HG02840 (cell line): ENCODE measurements around the gene YJEFN3.

Source experiments
- ATAC-seq: cut with Tn5 transposase; IDR thresholded peaks from one replicate; pipeline ENCODE4 v1.9.1; 2021; ENCODE audit warnings: mild to moderate bottlenecking, moderate library complexity, moderate number of reproducible peaks; ENCODE audit not compliant: unreplicated experiment, low FRiP score

Gene YJEFN3

DNA sequence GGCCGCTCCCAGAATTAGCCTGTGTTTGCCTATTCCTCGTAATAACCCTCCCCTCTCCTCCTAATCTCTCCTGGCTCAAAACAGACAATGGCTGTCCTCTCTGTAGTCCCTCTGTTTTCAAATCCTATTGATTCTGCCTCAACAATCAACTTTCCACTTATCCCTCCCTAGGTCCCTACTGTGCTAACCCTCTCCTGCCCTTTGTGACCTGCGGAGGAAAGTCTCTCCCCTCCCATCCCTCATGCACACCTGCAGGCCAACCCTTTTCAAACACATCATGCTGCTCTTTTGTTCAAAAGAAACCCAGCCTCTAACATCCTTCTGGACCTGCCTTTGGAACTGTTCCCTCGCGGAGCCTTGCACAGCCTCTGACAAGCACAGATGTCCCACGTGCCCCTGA lies 46.7 kb downstream of the YJEFN3 start:
- ATAC-seq, result no peak

DNA sequence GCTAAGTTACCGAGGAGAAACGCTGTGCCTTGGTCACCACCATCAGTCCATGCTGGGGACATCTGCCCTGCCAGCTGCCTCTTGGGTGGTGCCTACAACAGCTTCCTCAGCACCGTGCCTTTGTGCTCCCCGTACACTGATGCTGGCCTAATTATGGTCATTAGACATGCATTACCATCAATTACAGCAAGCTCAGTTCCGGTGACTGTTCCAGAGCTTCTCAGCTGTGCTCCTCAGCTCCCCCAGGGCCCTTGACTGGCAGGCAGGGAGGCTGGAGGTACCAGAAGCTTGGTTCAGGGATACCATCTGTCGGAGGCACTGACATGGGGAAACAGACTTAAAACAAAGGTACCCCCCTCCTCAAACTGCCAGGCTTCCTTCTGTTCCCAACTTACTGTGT lies 49.5 kb downstream of the YJEFN3 start:
- no peak for ATAC-seq

DNA sequence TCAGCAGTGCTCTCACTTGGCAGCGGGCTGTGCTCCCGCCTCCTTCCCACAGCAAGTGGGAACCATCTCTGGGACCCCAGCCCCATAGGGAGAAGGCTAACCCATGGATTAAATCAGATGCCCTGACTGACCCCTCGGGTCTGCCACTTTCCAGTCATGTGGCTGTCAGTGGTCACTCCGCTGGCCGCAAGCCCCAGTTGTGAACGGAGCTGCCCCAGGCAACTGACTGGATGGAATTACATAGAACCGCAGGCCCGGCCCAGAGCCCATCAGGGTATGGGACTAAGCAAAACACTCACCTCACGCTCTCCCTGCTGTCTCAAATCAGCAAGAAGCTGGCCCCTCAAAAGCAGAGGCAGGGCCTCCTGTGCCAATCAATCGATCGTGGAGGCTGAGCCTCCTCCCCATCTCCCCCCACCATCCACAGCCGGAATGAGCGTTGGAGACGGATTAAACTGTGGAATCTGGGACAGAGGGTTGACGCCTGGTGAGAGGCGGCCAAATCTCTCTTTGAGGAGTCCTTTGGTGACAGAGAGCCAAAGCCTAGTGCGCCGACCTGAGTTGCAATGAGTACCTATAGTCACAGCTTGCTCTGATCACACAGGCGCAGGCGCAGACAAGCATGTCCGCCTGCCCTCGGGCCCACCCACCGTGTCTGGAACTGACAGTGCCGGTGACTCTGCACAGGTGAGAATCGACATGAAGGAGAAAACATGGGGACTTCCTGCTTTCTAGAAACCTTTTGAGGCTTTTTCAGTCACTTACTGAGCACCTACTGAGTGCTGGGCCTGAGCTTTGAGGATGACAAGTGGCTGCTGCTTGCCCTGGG lies 51.0 kb downstream of the YJEFN3 start:
- no peak for ATAC-seq

DNA sequence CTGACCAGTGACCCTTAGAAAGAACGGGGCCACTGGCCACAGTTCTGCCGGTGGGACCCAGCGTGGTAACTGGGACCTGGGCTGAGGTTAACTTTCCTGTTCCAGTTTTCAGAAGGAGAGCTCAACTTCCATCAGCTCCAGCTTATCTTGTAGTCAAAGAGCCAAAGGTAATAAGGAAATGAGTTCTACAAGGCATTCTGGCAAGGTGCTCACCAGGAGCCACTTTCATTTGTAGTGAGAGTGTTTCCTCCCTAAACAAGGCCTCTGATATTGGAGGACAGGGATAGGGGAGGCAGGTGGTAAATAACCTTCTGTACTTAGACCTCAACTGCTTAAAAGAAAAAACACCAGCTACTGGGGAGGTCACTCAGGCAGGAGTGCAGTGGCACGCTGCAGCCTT lies 51.7 kb downstream of the YJEFN3 start:
- ATAC-seq, result no peak

DNA sequence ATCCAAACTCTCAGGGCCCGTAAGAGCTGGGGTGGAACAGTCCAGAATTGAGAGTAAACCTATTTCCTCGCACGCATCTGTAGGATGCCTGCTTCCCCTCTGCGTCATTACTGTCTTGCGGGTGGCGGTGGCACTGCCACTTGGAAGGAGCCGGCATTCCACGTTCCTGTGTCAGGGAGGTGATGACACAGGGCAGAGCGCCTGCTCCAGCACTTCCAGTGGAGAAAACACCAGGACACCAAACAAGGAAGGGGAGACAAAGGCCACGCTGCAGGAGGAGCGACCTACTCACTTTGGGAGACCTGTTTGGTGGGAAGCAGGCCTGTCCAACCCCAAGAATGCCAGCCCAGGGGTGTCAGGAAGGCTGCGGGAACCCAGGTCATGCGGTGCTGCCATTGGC lies 52.7 kb downstream of the YJEFN3 start:
- ATAC-seq, result no peak

DNA sequence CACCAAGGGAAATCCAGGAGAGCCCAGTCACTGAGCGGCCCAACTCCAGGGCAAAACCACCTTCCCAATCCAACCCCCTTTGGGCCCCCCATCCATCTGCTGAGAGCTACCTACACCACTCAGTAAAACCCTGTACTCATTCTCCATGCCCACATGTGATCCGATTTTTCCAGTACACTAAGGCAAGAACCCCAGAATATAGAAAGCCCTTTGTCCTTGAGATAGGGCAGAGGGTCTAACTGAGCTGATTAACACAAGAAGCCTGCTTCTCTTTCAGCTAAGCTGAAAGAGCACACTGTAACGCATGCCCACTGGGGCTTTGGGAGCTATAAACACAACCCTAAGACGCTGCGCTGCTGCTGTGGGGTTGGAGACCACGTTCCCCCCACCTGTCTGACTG lies 53.8 kb downstream of the YJEFN3 start:
- no peak for ATAC-seq

DNA sequence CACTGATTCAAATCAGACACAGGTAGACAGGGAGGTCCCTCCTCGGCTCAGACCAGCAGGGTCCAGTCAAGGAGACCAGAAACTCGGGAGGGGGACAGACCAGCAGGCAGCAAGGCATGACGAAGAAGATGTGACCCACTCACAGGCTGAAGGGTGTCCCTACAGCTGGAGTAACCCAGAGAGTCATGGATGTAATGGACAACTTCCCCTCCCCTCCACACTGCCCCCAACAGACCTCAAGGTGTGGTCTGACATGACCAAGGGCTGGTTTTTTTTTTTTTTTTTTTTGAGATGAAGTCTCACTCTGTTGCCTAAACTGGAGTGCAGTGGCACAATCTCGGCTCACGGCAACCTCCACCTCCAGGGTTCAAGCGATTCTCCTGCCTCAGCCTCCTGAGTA lies 55.6 kb downstream of the YJEFN3 start:
- no peak for ATAC-seq
